ENCODE measurements around the gene PSIP1. TPM values are rescaled to one million over a fixed set of nuclear protein-coding genes. Genes with fewer than 3 reads are reported as not detected.

Gene PSIP1
- total and polyA plus RNA-seq, 2 of the 4 experiments (the other 2 are of a cell fraction): 21.8 to 27.2 TPM

DNA sequence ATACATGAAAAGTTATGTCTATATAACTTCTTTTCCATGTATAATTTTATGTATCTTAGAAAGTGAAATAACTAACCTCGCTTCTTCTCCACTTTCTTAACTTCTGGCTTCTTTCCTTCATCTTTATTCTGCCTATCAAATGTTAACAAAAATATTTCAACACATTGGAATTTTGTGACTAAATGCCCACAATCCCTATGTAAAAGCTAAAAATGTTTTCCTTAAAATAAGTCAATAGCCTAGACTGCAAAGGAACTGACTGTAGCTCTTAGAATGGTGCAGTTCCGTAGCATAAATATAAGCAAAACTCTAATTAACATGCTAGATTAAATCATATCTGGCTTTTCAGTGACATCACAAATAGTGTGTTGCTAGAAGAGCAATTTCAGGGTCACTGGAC lies 40.9 kb downstream of the PSIP1 start:
- in situ Hi-C loops (cut with MboI; ENCODE audit: low sequenced_read_pairs) (no loop called here), intact Hi-C loops (cut with micrococcal nuclease) (loop anchor here (5.0 kb wide), 1 partner anchor 137 kb away; no protein-coding TSS in a partner anchor), dilution Hi-C loops (cut with HindIII; ENCODE audit: low sequenced_read_pairs, unreplicated experiment) (no loop called here)
- H3K79me1 ChIP-seq (ENCODE audit: low read depth in 1 of 2, low read length in 2 of 2): peaks cover 4 to 10% of the 10 kb centered on the region in 2 experiments; a peak in 2 of 4 replicates
- no peaks in the 10 kb centered on the region for H4K20me1 ChIP-seq (ENCODE audit: insufficient read depth, low read length)
- H4K5ac ChIP-seq (ENCODE audit: low read depth, low read length): no peak overlapping the region
- no peak overlapping the region for H4K91ac ChIP-seq (ENCODE audit: insufficient read depth, low read depth, low read length)
- ATAC-seq (ENCODE audit: low read depth) (peak; percentile 74), DNase-seq (peak; percentile 67)
- ChIA-PET POLR2A (ENCODE audit: unreplicated experiment) (no interaction called here), CTCF (no interaction called here)
- no peak overlapping the region for H2BK5ac ChIP-seq (ENCODE audit: low read depth, low read length, poor library complexity, severe bottlenecking)
- H3K27ac ChIP-seq (ENCODE audit: insufficient read depth, low read length): no peak overlapping the region
- no peak overlapping the region for H3K56ac ChIP-seq (ENCODE audit: extremely low read depth, insufficient read depth, low read length)
- no peak overlapping the region for H2AK9ac ChIP-seq (replicated peaks; ENCODE audit: low read depth, low read length, poor library complexity)
- no peak overlapping the region for H3K9ac ChIP-seq (ENCODE audit: low read depth, low read length)
- H2BK120ac ChIP-seq (ENCODE audit: low read depth, low read length): no peak overlapping the region
- no peak overlapping the region for H3K4ac ChIP-seq (ENCODE audit: low read depth, low read length)
- H3K27me3 ChIP-seq (ENCODE audit: control insufficient read depth, insufficient read depth, low read length): no peaks in the 10 kb centered on the region
- H3K4me2 ChIP-seq (ENCODE audit: low read depth, low read length): no peak overlapping the region
- no CpG with 5 or more reads among the region's 2 CpGs for WGBS, 2 experiments (ENCODE audit: extremely low coverage in 2 of 2, insufficient read length in 1 of 2)
- H4K8ac ChIP-seq (ENCODE audit: low read depth in 2 of 2, low read length in 2 of 2): no peak overlapping the region
- no peak overlapping the region for H3K18ac ChIP-seq (ENCODE audit: low read depth, low read length)
- H2AFZ ChIP-seq (replicated peaks; ENCODE audit: low read length, poor library complexity): no peak overlapping the region
- H3K23ac ChIP-seq (ENCODE audit: low read depth, low read length): no peak overlapping the region
- no peak overlapping the region for H3K14ac ChIP-seq (replicated peaks; ENCODE audit: low read depth, low read length)
- 0 out of 2 replicates have a peak, but pooled peaks cover 1% of the 10 kb centered on the region for H3K4me1 ChIP-seq (ENCODE audit: control insufficient read depth, insufficient read depth, low read length)
- no peak overlapping the region for H3K4me3 ChIP-seq (ENCODE audit: insufficient read depth, low read depth, low read length)
- no peak overlapping the region for H2BK15ac ChIP-seq (ENCODE audit: low read depth, low read length)
- H3K9me1 ChIP-seq (ENCODE audit: insufficient read depth, low read length): no peaks in the 10 kb centered on the region; the same call in 1 of the 2 replicates
- TF ChIP-seq BHLHE40 (IDR thresholded peaks at IDR 0.05; ENCODE audit: low read depth, low read length) (no peak), POLR2A (IDR thresholded peaks at IDR 0.05; ENCODE audit: low read depth, low read length) (no peak), NFE2L2 (IDR thresholded peaks at IDR 0.05; ENCODE audit: low read depth, low read length) (no peak), CEBPB (IDR thresholded peaks at IDR 0.05; ENCODE audit: low read depth, low read length) (no peak), CTCF (conservative IDR thresholded peaks at IDR 0.05; ENCODE audit: low read depth, low read length) (no peak), MAZ (IDR thresholded peaks at IDR 0.05; ENCODE audit: borderline replicate concordance, low read depth, low read length) (no peak), CHD1 (IDR thresholded peaks at IDR 0.05; ENCODE audit: low read depth, low read length) (no peak), MAFK (IDR thresholded peaks at IDR 0.05; ENCODE audit: low read depth, low read length) (no peak), ELK1 (IDR thresholded peaks at IDR 0.05; ENCODE audit: borderline replicate concordance, low read depth, low read length) (no peak), RCOR1 (IDR thresholded peaks at IDR 0.05; ENCODE audit: insufficient replicate concordance, low read length) (no peak), RFX5 (IDR thresholded peaks at IDR 0.05; ENCODE audit: low read depth, low read length) (no peak)
- TF ChIP-seq, protein P1, sequence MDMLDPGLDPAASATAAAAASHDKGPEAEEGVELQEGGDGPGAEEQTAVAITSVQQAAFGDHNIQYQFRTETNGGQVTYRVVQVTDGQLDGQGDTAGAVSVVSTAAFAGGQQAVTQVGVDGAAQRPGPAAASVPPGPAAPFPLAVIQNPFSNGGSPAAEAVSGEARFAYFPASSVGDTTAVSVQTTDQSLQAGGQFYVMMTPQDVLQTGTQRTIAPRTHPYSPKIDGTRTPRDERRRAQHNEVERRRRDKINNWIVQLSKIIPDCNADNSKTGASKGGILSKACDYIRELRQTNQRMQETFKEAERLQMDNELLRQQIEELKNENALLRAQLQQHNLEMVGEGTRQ (IDR thresholded peaks at IDR 0.05; ENCODE audit: low read depth, low read length): no peak
- no peak overlapping the region for H2AK5ac ChIP-seq (ENCODE audit: low read depth, low read length)
- H2BK20ac ChIP-seq (ENCODE audit: low read depth, low read length): no peak overlapping the region
- BruUV-seq (replicated peaks): no TSS peak
- peaks cover 10% of the 10 kb centered on the region for H3K36me3 ChIP-seq (ENCODE audit: control insufficient read depth, insufficient read depth, low read length)
- H3K9me3 ChIP-seq (ENCODE audit: control insufficient read depth, insufficient read depth, low read length): no peaks in the 10 kb centered on the region
